Body of pancreas (tissue), 4 donors: ENCODE results near the gene TENM4.

Experiments
- POLR2A ChIP-seq, 3 donors: fragments of 450-650 bp; IDR thresholded peaks; one replicate each; pipeline ENCODE4 v1.6.1; 2016; ENCODE audit warnings: antibody characterized with exemption in 3 of 3, mild to moderate bottlenecking in 2 of 3
- TF ChIP-seq, protein P1 (sequence below), 7 experiments: fragments of 450-650 bp in 4 of 7; fragments of 200-600 bp in 3 of 7; sonication (generic) in 3 of 7; IDR thresholded peaks; one replicate each; pipeline ENCODE4 v1.5.1; 2016 to 2019; ENCODE audit warnings: antibody characterized with exemption in 7 of 7

GRCh38 chr11:79342236-79342635 is 98.6 kb downstream of the TENM4 start:
- TF ChIP-seq, protein P1, sequence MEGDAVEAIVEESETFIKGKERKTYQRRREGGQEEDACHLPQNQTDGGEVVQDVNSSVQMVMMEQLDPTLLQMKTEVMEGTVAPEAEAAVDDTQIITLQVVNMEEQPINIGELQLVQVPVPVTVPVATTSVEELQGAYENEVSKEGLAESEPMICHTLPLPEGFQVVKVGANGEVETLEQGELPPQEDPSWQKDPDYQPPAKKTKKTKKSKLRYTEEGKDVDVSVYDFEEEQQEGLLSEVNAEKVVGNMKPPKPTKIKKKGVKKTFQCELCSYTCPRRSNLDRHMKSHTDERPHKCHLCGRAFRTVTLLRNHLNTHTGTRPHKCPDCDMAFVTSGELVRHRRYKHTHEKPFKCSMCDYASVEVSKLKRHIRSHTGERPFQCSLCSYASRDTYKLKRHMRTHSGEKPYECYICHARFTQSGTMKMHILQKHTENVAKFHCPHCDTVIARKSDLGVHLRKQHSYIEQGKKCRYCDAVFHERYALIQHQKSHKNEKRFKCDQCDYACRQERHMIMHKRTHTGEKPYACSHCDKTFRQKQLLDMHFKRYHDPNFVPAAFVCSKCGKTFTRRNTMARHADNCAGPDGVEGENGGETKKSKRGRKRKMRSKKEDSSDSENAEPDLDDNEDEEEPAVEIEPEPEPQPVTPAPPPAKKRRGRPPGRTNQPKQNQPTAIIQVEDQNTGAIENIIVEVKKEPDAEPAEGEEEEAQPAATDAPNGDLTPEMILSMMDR (IDR thresholded peaks at IDR 0.05), result no peak
- TF ChIP-seq POLR2A (IDR thresholded peaks at IDR 0.05), result no peak
